ENCODE measurements around the gene PLEKHF1.
"Not testable (repeated sequence)": the region's sequence is repeated elsewhere in the genome, so short reads cannot be mapped to it uniquely, and the experiment has no call there.

Gene PLEKHF1

DNA sequence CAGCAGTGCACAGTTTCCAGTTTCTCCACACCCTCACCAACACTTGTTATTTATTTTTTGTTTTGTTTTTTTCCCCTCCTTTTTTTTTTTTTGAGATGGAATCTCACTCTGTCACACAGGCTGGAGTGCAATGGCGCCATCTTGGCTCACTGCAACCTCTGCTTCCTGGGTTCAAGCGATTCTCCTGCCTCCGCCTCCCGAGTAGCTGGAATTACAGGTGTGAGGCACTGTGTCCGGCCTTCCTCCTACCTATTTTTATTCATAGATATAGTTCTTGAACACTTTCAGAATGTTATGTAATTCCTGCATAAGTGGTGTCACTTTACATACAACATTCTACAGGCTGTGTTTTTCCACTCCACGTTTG lies 5.7 kb downstream of the PLEKHF1 start:
- not testable (repeated sequence) for H3K9me3 ChIP-seq (ENCODE audit: control insufficient read depth in 5 of 5, low read length in 5 of 5); H3K27ac ChIP-seq (ENCODE audit: low read depth, low read length); H3K27me3 ChIP-seq (ENCODE audit: control insufficient read depth in 5 of 5, insufficient read depth in 4 of 5, low read length in 5 of 5); H3K9ac ChIP-seq (ENCODE audit: low read length in 5 of 5); H3K4me3 ChIP-seq (ENCODE audit: low read depth in 1 of 5, low read length in 5 of 5)
- Histone ChIP-seq H3K4me1 (ENCODE audit: control insufficient read depth in 5 of 5, insufficient read depth in 5 of 5, low read length in 5 of 5) (peaks cover 9 to 86% (median 66%) of the 10 kb centered on the region in 5 donors), H3K36me3 (ENCODE audit: control insufficient read depth in 5 of 5, insufficient read depth in 5 of 5, low read length in 5 of 5) (peaks cover 0 to 34% (median 26%) of the 10 kb centered on the region in 5 donors)

DNA sequence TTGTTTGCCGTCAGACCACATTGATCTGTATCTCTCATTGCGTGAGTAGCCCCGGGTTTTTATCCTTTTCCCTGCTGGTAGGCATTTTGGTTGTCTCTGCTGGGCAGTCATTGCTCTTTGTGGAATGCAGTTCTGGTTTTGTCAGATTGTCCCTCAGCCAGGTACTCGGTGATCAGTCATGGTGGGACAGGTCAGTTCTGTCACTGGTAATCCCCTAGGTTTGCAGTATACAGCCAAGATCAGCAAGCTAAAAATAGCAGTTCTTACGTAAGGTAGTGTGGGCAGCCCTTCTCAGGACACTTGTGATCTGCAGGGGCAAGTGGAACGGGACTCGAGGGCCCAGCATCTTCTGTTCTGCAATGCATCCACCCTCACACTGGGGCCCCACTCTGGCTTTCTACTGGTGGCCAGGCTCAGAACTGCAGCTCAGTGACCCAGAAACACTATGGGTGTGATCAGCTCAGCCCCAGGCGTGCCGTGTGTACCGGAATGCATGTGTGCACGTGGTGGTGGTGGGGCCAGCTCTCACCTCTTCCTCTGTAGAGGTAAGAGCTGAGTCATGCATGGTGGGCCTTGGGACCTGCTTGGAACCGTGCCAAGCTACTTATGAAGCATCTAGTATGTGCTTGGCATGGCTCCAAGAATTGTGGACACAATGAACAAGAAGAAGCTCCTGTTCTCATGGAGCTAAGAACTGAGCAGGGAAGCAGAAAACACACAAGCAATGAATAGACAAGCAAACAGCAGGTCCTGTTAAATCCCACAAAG lies 6.3 kb downstream of the PLEKHF1 start:
- H3K27me3 ChIP-seq (ENCODE audit: control insufficient read depth in 5 of 5, insufficient read depth in 4 of 5, low read length in 5 of 5) = no peaks in the 10 kb centered on the region
- H3K4me1 ChIP-seq (ENCODE audit: control insufficient read depth in 5 of 5, insufficient read depth in 5 of 5, low read length in 5 of 5) = peaks cover 9 to 85% (median 65%) of the 10 kb centered on the region in 5 donors
- no peak overlapping the region for H3K4me3 ChIP-seq (ENCODE audit: low read depth in 1 of 5, low read length in 5 of 5)
- H3K9ac ChIP-seq (ENCODE audit: low read length in 5 of 5) = no peak overlapping the region
- no peak overlapping the region for H3K27ac ChIP-seq (ENCODE audit: low read depth, low read length)
- H3K9me3 ChIP-seq (ENCODE audit: control insufficient read depth in 5 of 5, low read length in 5 of 5) = no peaks in the 10 kb centered on the region
- H3K36me3 ChIP-seq (ENCODE audit: control insufficient read depth in 5 of 5, insufficient read depth in 5 of 5, low read length in 5 of 5) = peaks cover 0 to 38% (median 28%) of the 10 kb centered on the region in 5 donors

DNA sequence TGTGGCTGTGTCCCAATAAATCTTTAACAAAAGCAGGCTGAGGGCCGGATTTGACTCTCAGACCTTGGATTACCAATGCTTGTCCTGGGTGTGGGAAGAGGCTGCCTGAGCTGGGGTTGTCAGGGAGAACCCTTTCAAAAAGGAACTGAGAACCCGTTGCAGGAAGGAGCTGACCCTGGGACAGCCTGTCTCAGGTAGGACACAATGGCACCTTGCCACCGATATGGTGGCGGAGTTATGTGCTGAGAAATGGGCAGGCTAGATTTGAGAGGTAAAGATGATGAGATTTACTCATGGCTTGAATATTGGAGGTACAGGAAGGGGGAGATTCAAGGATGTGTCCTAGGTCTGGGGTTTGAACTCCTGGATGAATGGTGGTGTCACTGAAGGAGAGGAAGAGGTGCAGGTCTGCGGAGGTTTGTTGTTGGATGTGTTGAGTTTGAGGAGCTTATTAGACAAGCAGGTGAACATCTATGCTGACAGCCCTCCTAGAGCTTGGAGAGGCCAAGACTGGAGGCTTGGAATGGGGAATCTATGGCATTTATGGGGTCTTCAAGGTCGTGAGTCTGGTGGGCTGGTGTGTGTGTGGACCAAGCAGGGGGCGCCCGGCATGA lies 7.2 kb downstream of the PLEKHF1 start:
- no peaks in the 10 kb centered on the region for H3K9me3 ChIP-seq (ENCODE audit: control insufficient read depth in 5 of 5, low read length in 5 of 5)
- H3K4me1 ChIP-seq (ENCODE audit: control insufficient read depth in 5 of 5, insufficient read depth in 5 of 5, low read length in 5 of 5) = peaks cover 13 to 85% (median 65%) of the 10 kb centered on the region in 5 donors
- H3K4me3 ChIP-seq (ENCODE audit: low read depth in 1 of 5, low read length in 5 of 5) = no peak overlapping the region
- peaks cover 0 to 46% (median 35%) of the 10 kb centered on the region in 5 donors for H3K36me3 ChIP-seq (ENCODE audit: control insufficient read depth in 5 of 5, insufficient read depth in 5 of 5, low read length in 5 of 5)
- no peak overlapping the region for H3K9ac ChIP-seq (ENCODE audit: low read length in 5 of 5)
- H3K27me3 ChIP-seq (ENCODE audit: control insufficient read depth in 5 of 5, insufficient read depth in 4 of 5, low read length in 5 of 5) = no peaks in the 10 kb centered on the region
- no peak overlapping the region for H3K27ac ChIP-seq (ENCODE audit: low read depth, low read length)

DNA sequence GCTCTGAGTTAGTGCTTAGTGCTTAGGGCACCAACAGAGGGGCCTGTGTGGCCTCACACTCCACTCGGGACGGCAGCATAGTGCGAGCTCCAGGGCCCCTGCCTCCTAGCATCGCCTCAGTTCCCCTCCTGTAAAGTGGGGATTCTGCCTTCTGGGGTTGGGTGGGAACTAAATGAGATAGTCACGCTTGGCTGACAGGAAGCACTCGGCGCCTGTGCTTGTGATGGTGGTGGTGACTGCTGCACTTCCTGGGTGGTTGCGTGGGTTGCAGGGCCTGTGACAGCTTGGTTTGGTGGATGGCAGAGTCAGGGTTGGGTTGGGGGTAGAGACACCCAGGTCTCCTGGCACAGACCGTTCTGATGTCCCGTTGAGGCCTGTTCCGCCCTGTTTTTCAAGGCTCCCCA lies 7.7 kb downstream of the PLEKHF1 start:
- no peak overlapping the region for H3K9ac ChIP-seq (ENCODE audit: low read length in 5 of 5)
- peaks cover 13 to 84% (median 65%) of the 10 kb centered on the region in 5 donors for H3K4me1 ChIP-seq (ENCODE audit: control insufficient read depth in 5 of 5, insufficient read depth in 5 of 5, low read length in 5 of 5)
- H3K4me3 ChIP-seq (ENCODE audit: low read depth in 1 of 5, low read length in 5 of 5) = no peak overlapping the region
- H3K36me3 ChIP-seq (ENCODE audit: control insufficient read depth in 5 of 5, insufficient read depth in 5 of 5, low read length in 5 of 5) = peaks cover 0 to 48% (median 35%) of the 10 kb centered on the region in 5 donors
- H3K9me3 ChIP-seq (ENCODE audit: control insufficient read depth in 5 of 5, low read length in 5 of 5) = no peaks in the 10 kb centered on the region
- no peaks in the 10 kb centered on the region for H3K27me3 ChIP-seq (ENCODE audit: control insufficient read depth in 5 of 5, insufficient read depth in 4 of 5, low read length in 5 of 5)
- no peak overlapping the region for H3K27ac ChIP-seq (ENCODE audit: low read depth, low read length)

DNA sequence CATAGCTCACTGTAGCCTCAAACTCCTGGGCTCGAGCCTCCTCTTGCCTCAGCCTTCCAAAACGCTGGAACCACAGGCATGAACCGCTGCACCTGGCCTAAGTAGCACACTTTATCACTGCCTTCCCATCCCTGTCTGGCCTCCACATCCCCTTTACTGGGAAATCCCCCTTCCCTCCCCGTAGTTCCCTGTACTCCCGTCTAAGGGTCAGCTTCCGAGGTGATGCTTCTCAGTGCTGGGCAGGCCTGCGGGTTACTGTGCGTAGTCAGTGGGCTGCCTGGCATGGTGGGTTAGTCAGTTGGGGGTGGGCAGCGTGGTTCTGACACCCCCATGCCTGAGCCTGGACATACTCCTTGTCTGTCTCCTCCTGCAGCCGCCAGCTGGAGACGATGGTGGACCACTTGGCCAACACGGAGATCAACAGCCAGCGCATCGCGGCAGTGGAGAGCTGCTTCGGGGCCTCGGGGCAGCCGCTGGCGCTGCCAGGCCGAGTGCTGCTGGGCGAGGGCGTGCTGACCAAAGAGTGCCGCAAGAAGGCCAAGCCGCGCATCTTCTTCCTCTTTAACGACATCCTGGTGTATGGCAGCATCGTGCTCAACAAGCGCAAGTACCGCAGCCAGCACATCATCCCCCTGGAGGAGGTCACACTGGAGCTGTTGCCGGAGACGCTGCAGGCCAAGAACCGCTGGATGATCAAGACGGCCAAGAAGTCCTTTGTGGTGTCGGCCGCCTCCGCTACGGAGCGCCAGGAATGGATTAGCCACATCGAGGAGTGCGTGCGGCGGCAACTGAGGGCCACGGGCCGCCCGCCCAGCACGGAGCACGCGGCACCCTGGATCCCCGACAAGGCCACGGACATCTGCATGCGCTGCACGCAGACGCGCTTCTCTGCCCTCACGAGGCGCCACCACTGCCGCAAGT lies 8.4 kb downstream of the PLEKHF1 start:
- H3K36me3 ChIP-seq (ENCODE audit: control insufficient read depth in 5 of 5, insufficient read depth in 5 of 5, low read length in 5 of 5) = peaks cover 0 to 48% (median 34%) of the 10 kb centered on the region in 5 donors
- no peak overlapping the region for H3K9ac ChIP-seq (ENCODE audit: low read length in 5 of 5)
- no peaks in the 10 kb centered on the region for H3K27me3 ChIP-seq (ENCODE audit: control insufficient read depth in 5 of 5, insufficient read depth in 4 of 5, low read length in 5 of 5)
- no peaks in the 10 kb centered on the region for H3K9me3 ChIP-seq (ENCODE audit: control insufficient read depth in 5 of 5, low read length in 5 of 5)
- peaks cover 13 to 84% (median 65%) of the 10 kb centered on the region in 5 donors for H3K4me1 ChIP-seq (ENCODE audit: control insufficient read depth in 5 of 5, insufficient read depth in 5 of 5, low read length in 5 of 5)
- no peak overlapping the region for H3K4me3 ChIP-seq (ENCODE audit: low read depth in 1 of 5, low read length in 5 of 5)
- H3K27ac ChIP-seq (ENCODE audit: low read depth, low read length) = no peak overlapping the region

DNA sequence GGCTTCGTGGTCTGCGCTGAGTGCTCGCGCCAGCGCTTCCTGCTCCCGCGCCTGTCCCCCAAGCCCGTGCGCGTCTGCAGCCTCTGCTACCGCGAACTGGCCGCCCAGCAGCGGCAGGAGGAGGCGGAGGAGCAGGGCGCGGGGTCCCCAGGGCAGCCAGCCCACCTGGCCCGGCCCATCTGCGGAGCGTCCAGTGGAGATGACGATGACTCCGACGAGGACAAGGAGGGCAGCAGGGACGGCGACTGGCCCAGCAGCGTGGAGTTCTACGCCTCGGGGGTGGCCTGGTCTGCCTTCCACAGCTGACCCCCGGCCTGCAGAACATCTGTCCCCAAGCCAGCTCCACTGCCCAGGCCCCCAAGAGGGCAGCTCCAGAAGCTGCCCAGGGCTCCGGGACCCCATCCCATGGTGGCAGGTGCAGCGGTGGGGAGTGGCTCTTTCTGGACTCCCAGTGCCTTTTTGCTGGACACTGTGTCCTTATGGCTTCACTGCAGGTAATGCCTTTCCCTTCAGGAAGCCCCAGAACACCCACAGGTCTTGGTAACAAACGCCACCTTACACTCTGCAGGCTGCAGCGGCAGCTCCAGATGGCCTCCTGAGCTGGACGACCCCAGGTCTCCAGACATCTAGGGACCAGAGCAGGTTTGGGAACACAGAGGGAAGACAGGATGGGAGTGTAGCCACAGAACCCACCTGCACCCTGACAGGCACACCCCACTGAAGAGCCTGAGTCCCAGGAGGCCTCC lies 9.3 kb downstream of the PLEKHF1 start:
- H3K27ac ChIP-seq (ENCODE audit: low read depth, low read length) = no peak overlapping the region
- H3K36me3 ChIP-seq (ENCODE audit: control insufficient read depth in 5 of 5, insufficient read depth in 5 of 5, low read length in 5 of 5) = peaks cover 0 to 43% (median 32%) of the 10 kb centered on the region in 5 donors
- peaks cover 13 to 84% (median 65%) of the 10 kb centered on the region in 5 donors for H3K4me1 ChIP-seq (ENCODE audit: control insufficient read depth in 5 of 5, insufficient read depth in 5 of 5, low read length in 5 of 5)
- H3K9ac ChIP-seq (ENCODE audit: low read length in 5 of 5) = no peak overlapping the region
- H3K9me3 ChIP-seq (ENCODE audit: control insufficient read depth in 5 of 5, low read length in 5 of 5) = no peaks in the 10 kb centered on the region
- no peak overlapping the region for H3K4me3 ChIP-seq (ENCODE audit: low read depth in 1 of 5, low read length in 5 of 5)
- H3K27me3 ChIP-seq (ENCODE audit: control insufficient read depth in 5 of 5, insufficient read depth in 4 of 5, low read length in 5 of 5) = no peaks in the 10 kb centered on the region

DNA sequence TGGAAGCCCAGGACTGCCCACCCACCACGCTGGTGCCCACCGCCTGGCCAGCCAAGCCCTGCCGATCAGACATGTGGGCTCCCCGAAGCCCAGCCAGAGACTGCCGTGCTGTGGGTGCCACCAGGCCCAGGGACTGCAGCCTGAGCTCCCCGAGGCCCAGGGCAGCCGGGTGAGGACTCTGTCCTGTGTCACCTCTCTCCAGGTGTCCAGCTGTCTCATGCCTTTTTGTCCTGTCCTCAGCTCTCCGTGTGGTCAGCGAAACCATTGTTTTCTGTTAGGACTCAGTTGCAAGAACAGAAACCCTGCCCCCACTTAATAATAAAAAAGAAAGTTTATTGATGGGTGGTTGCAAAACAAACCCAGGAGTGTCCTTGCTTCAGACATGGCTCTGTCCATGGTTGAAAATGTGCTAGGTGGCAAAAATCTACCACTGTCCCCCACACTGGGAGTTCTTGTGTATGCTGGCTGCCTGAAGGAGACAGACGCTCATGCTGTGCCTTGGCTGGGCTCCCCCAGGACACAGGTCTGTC lies 9.9 kb downstream of the PLEKHF1 start:
- Histone ChIP-seq H3K4me1 (ENCODE audit: control insufficient read depth in 5 of 5, insufficient read depth in 5 of 5, low read length in 5 of 5) (peaks cover 13 to 87% (median 66%) of the 10 kb centered on the region in 5 donors), H3K27ac (ENCODE audit: low read depth, low read length) (no peak overlapping the region), H3K36me3 (ENCODE audit: control insufficient read depth in 5 of 5, insufficient read depth in 5 of 5, low read length in 5 of 5) (peaks cover 0 to 43% (median 32%) of the 10 kb centered on the region in 5 donors), H3K9ac (ENCODE audit: low read length in 5 of 5) (peak overlapping the region in 1 of 5 donors; percentile 15), H3K27me3 (ENCODE audit: control insufficient read depth in 5 of 5, insufficient read depth in 4 of 5, low read length in 5 of 5) (no peaks in the 10 kb centered on the region), H3K9me3 (ENCODE audit: control insufficient read depth in 5 of 5, low read length in 5 of 5) (no peaks in the 10 kb centered on the region), H3K4me3 (ENCODE audit: low read depth in 1 of 5, low read length in 5 of 5) (no peak overlapping the region)

DNA sequence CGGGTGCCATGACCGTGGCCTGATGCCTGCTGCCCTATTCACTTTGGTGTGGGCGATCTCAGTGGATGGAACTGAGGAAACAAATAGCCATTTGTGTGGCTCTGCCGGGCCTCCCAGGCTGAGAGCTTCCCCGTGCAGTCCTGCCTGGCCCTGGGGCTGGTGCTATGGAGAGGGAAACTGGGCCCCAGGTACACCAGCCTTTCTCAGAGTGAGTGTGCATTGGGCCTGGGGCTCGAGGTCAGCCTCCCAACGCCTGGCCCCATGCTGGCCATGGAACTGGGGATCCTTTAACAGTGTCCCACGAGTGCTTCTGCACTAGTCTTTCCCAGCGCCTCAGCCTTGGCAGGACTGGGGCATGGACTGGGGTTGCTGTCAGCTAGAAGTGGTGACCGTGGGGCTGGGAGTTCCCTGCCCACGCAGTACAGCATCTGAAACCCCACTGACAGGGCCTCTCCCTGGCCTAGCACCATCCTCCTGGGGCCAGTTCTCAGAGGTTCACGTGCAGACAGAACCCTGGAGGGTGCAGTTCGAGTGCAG lies 10.5 kb downstream of the PLEKHF1 start:
- no peak overlapping the region for H3K4me3 ChIP-seq (ENCODE audit: low read depth in 1 of 5, low read length in 5 of 5)
- H3K36me3 ChIP-seq (ENCODE audit: control insufficient read depth in 5 of 5, insufficient read depth in 5 of 5, low read length in 5 of 5) = peaks cover 0 to 43% (median 32%) of the 10 kb centered on the region in 5 donors
- H3K27ac ChIP-seq (ENCODE audit: low read depth, low read length) = peak overlapping the region; percentile 24
- H3K9me3 ChIP-seq (ENCODE audit: control insufficient read depth in 5 of 5, low read length in 5 of 5) = no peaks in the 10 kb centered on the region
- H3K27me3 ChIP-seq (ENCODE audit: control insufficient read depth in 5 of 5, insufficient read depth in 4 of 5, low read length in 5 of 5) = no peaks in the 10 kb centered on the region
- peak overlapping the region in 1 of 5 donors; percentile 15 for H3K9ac ChIP-seq (ENCODE audit: low read length in 5 of 5)
- peaks cover 13 to 92% (median 71%) of the 10 kb centered on the region in 5 donors for H3K4me1 ChIP-seq (ENCODE audit: control insufficient read depth in 5 of 5, insufficient read depth in 5 of 5, low read length in 5 of 5)

DNA sequence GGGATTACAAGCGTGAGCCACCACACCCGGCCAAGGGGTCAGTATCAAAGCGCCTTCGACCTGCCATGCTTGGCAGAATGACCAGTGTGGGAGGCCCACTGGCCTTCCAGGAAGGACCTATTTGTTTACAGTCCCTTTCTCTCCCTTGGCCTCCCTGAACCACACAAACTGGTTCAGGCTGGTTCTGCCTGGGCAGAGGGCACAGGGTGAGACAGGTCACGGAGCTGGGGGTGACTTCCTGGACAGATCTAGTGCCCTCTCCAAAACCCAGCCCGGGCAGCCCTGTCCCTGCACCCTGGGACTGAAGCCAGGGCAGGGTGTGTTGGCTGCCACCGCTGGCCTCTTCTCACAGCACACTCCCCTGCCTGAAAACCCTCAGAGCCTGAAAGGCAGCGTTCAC lies 11.3 kb downstream of the PLEKHF1 start:
- Histone ChIP-seq H3K36me3 (ENCODE audit: control insufficient read depth in 5 of 5, insufficient read depth in 5 of 5, low read length in 5 of 5) (peaks cover 0 to 41% (median 32%) of the 10 kb centered on the region in 5 donors), H3K4me3 (ENCODE audit: low read depth in 1 of 5, low read length in 5 of 5) (peak overlapping the region in 1 of 5 donors; percentile 10), H3K27me3 (ENCODE audit: control insufficient read depth in 5 of 5, insufficient read depth in 4 of 5, low read length in 5 of 5) (no peaks in the 10 kb centered on the region), H3K9ac (ENCODE audit: low read length in 5 of 5) (peak overlapping the region in 1 of 5 donors; percentile 52), H3K9me3 (ENCODE audit: control insufficient read depth in 5 of 5, low read length in 5 of 5) (no peaks in the 10 kb centered on the region), H3K4me1 (ENCODE audit: control insufficient read depth in 5 of 5, insufficient read depth in 5 of 5, low read length in 5 of 5) (peaks cover 12 to 95% (median 75%) of the 10 kb centered on the region in 5 donors), H3K27ac (ENCODE audit: low read depth, low read length) (peak overlapping the region; percentile 24)
